GM19035 (cell line): Measurements from ENCODE around the gene ARHGAP10.
"Not testable (repeated sequence)": the region's sequence is repeated elsewhere in the genome, so short reads cannot be mapped to it uniquely, and the experiment has no call there.

Experiments
- ATAC-seq: cut with Tn5 transposase; IDR thresholded peaks from one replicate; pipeline ENCODE4 v1.9.1; 2021; ENCODE audit not compliant: unreplicated experiment

Gene ARHGAP10

DNA sequence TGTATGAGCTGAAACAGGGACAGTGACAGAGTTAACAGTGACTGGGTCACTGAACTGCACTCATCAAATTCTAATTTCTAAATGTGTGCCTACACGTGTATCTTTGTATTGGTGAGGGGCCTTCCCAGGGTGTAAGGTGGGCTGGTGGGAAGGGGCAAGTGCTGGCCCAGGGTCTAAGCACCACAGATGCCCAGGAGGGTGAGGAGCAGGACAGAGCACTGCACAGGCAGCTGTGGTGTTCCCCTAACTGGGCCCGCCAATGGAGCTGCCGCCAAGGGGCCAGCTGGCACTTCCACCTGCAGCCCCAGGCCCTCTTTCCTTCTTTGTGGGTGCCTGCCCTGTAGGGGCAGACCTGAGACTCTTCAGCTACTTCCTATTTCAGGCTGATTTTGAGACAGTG, 349.9 kb downstream of the ARHGAP10 start:
- ATAC-seq: no peak

DNA sequence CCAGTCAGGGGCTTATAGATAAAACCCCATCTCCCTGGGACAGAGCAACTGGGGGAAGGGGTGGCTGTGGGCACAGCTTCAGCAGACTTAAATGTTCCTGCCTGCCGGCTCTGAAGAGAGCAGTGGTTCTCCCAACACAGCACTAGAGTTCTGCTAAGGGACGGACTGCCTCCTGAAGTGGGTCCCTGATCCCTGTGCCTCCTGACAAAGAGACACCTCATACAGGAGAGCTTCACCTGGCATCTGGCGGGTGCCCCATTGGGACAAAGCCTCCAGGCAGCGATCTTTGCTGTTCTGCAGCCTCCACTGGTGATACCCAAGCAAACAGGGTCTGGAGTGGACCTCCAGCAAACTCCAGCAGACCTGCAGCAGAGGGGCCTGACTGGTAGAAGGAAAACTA, 351.2 kb downstream of the ARHGAP10 start:
- ATAC-seq: not testable (repeated sequence)

DNA sequence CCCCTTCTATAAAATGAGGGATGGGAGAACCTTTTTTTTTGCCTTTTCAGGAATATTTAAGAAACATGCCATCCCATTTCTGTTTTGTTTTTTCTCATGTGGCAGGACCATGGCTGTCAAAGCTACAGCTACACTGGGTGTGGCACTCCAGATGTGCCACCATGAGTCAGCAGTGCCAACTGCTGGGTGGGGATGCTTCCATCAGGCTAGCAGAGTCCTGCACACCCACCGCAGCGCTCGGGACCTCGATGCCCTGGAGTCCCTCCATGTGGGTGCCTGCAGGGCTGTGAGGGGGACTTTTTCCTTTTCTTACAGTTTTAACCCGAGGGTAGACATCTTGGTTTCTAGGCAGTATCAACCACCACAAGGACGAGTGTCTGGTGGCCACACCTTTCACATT, 357.7 kb downstream of the ARHGAP10 start:
- no peak for ATAC-seq

DNA sequence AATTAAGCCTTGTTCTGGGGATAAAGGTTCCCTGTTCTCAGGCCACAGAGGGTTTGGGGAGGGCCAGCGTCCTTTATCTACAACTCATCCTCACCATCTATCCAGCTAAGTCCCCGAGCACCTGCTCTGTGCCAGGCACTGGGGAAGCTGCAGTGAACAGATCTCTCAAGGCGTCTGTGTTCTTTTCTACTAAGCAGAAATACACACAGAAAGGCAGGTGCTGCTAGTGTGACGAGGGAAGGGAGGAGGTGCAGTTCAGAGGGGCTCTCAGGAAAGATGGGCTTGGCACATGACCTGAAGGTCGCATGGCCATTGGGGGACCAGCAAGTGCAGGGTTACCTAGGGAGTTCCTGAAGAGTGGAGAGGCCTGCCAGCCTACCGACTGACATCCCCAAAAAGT, 358.1 kb downstream of the ARHGAP10 start:
- ATAC-seq: no peak

DNA sequence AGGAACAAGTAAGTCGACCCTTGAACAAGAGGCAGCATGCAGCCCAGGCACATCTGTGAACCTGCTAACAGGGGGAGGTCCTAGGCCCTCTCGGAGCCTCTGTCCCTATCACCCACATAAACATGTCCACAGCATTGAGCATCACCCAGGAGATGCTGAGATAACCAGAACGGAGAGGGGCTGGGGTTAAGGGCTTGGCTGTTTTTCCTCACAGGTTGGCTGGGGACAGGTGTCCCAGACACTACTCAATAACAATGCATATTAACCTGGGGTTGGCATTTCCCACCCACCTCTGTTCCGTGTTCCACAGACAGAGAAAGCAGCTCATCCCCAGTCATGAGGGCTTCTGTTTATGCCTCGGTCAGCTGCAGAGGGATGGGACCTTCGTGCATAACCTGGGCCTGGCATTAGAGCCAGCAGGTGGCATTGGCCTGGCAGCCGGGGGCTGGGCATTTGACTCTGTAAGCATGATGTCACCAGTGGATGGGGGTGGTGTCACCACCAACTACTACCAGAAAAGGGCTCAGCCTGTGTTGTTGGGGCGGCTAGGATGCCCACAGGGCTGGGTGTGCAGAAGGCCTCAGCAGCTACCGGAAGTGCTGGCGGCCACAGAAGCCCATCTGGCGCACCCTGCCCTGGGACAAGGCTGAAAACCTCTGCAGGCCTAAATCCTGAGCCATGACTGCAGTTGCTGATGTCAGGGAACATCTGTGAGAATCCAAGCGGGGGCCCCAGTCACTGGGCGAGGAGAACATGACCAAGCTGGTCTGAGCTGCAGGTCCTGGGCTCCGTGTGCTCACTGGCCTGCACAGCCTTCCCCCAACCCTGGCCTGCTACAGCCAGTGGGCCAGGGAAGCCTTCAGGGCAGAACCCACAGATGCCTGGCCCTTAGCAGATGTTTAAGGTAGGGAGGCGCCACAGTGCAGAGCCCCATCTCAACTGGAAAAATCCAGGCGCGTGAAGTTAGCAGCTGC, 358.9 kb downstream of the ARHGAP10 start:
- ATAC-seq: no peak

DNA sequence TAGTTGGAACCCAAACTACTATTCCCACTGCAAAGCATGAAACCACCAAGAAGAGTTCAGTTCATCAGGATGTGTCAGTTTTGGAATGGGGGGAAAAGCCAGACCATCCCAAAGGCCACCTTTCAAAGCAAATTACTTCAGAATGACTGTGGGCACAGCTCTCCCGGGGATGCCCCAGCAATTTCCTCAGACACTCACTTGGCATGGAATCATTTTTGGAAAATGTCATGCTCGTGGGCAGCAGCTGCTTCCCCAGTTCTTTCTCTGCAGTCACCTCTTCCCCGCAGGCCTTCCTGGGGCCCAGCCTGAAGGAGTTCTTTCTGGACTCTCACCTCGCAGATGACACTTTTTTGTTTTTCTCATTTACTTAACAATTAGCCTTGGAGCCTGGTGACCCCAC, 360.0 kb downstream of the ARHGAP10 start:
- ATAC-seq: no peak

DNA sequence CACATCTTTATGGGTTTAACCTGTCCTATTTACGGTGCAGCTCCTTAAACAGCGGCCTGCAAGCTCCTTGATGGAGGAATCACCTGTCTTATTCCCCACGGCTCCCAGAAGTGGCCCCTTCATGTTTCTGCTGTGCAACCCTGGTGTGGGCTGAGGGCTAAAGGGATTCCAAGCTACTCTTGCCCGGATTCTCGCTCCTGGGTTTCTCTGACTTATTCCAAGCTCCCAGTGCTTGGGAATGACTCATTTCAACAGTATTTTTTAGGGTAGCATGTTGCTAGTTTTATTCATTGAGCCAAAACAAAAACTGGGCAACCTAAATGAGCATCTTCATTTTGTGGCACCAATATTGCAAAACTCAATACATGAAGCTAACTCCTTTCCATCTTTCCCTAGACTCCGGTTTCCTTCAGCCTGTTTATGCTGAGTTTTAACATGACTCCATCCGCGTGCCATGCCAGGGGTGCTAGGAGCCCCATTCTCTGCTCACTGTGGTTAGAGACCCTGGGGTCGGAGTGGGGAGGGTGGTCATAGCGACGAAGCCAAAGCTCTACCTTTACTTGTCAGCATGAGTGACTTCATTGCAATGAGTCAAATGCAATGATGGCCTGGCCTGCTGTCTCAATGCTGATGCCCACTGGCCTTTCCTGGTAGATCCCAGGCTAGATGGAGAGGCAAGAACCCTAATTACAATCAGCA, 360.6 kb downstream of the ARHGAP10 start:
- ATAC-seq: no peak

DNA sequence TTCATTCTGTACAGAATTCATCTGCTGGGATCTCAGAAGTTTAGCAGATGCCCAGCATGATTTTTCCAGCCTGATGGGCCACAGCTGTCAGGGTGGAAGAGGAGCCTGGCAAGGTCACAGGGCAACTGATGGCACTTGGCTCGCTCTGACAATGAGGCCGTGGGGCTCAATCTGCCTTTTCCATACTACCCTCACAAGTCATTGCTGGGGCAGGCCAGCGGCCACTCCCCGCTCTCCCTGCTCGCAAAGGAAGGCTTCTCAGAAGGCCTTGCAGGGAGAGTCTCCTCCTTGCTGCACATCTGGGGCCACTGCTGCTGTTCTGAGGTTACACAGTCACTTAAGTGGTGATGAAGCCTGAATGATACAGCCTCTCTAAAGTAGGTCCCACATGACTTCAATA, 361.2 kb downstream of the ARHGAP10 start:
- no peak for ATAC-seq

DNA sequence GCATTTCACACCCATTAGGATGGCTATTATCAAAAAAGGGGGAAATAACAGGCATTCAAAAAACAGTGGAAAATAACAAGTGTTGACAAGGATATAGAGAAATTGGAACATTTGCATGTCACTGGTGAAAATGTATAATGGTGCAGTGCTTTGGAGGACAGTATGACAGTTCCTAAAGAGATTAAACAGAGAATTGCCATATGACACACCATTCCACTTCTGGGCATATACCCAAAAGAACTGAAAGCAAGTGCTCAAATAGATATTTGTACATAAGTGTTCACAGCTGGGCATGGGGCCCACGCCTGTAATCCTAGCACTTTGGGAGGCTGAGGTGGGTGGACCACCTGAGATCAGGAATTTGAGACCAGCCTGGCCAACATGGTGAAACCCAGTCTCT, 362.3 kb downstream of the ARHGAP10 start:
- ATAC-seq: no peak

DNA sequence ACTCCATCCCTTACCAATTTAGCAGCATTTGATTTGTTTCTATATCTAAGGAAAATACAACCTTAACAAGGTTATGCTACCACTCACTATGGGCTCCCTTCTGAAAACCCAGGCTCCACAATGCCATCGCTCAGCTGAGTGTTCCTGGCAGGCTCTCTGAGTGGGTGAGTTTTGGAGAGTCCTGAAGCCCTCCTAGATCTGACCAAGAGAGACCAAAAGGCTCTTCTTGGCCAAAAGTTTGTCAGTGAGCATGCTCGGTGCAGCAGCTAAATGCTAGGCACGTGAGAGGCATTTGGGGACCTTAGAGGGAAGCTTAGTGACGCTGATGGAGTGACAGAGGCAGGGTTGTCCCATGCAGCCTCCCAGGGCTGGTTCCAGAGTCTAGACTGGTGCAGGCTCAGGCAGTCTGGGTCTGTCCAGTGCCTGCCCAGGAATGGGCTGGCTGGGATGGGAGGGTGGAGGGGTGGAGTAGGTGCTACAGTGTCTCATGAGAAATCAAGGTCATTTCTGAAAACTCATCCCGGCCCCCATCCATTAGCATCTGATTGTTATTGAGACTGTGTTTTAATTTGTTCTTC, 363.5 kb downstream of the ARHGAP10 start:
- ATAC-seq: no peak

DNA sequence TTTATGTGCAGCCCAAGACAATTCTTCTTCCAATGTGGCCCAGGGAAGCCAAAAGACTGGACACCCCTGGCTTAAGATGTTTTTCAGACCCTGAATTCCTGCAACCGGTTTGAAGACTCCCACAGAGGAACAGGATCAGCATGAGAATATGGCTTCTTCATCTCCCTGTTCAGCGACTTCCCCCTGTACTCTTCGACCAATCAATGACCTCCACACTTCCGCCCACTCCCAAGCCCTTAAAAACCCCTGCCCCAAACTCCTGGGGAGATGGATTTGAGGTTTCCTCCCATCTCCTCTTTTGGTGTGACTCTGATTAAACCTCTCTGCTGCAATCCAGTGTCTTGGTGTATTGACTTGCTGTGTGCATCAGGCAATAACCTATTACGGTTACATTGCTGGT, 365.9 kb downstream of the ARHGAP10 start:
- ATAC-seq: no peak

DNA sequence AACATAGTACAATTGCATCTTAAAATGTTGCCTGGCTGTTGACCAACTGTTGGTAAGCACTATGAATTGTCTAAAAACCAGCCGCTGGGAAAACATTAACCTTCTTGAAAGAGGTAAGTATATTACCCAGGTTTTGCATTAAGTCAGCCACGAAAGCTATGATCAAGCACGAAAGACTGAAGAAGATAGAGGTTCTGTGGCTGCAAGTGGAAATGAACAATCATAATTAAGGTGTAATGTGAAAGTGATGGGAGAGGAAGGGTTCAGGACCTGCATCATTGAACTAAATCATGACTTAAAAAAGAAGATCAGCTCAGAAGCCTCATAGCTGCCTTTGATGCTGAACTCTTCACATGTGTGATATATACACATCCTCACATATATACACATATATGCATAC, 369.3 kb downstream of the ARHGAP10 start:
- no peak for ATAC-seq

DNA sequence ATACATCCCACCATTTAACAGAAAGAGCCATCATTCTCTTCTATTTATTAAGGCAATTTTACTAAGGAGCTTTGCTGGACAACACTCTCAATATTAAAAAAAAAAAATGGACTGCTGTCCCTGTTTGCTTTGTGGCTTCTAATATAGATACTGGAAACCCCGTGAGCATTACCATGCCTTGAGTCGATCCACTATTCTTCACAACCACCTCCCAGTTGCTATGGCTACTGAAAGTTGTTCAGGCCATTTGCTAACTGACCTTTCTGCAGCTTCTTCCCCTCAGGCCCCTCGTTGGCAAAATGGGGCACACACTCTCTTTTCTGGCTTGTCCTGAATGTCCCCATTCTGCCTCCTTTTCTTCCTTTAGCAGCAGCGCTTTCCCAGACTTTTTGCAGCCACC, 369.9 kb downstream of the ARHGAP10 start:
- ATAC-seq: no peak

DNA sequence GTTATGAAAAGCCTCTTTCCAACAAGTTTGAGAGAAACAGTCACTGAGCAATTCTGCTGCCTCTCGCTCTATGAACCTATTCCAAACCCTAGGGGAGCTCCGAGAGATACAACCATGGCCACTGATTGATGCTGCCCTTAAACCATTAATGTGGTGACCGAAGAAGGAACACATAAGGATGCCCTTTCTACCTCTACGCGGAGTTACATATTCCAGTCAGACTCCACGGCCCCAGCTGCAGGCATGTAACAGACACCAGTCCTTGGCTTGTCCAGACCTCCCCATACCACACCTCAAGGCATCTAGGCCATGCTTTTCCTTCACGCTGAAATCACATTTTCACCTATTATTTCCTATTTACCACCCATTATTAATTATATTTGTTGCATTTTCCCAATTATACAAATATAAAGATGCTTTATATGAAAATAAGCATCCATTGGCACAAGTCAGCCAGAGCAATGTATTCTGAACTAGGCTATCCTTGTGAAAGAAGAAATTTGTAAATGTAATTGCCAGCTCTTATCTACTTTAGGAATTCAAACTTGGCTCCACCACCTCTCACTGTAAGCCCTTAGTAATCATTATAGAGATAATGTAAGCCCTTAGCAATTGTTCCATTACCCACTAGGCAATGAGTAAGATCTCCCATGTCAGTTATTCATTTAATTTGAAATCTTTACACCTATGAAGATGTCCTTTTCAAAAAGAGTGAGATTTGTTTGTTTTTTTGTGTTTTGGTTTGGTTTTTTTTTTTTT, 371.9 kb downstream of the ARHGAP10 start:
- no peak for ATAC-seq

DNA sequence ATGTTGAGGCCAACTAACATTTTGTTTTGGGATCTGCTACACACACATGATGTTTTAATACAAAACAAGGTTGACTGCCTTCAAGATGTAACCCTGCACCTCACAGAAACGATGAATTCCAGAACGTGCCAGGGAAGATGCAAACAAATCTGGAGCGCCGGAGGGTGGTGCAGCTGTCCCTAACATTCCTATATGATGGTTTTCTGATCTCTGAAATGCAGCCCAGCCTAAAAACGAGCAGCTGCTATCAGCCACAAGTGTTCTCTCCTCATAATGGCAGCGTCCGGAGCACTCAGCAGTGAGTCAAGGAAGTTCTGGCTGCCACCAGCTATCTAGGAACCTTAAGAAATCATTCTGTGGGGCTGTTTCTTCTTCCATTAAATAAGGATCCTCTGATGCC, 376.9 kb downstream of the ARHGAP10 start:
- no peak for ATAC-seq

DNA sequence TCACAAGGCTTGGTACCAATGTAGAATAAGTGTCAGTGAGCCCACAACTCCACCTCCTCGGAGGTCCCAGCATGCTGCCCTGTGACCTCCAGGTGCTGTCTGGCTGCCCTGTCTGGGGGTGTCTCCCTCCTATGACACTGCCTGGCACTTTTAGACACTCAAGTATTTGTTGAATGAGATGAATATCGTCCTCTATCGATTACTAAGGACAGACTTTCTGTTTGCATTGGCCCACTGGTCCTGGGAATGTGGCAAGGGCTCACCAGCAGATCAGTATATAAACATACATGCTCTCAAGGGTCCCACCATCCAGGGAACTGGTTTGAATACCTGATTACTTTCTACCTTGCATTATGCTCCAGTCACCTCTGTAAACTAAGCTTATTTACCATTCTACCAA, 377.3 kb downstream of the ARHGAP10 start:
- ATAC-seq: no peak

DNA sequence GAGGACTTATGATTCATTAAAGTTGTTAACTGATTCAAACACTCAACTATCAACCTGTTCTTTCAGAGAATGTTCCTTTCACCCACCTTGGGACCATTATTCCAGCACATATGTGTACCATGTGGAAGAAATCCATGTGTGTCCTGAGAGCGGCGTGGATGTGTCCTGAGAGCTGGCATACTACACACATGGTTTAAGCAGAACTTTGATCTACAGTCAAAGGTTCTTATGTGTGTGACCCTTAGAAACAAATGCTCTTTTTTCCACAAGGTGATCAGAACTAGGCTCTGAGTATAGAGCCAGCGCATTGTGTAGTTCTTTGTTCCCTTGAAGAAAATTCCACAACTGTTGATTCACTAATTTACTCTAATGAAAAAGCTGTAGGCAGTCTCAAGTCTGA, 378.3 kb downstream of the ARHGAP10 start:
- ATAC-seq: no peak

DNA sequence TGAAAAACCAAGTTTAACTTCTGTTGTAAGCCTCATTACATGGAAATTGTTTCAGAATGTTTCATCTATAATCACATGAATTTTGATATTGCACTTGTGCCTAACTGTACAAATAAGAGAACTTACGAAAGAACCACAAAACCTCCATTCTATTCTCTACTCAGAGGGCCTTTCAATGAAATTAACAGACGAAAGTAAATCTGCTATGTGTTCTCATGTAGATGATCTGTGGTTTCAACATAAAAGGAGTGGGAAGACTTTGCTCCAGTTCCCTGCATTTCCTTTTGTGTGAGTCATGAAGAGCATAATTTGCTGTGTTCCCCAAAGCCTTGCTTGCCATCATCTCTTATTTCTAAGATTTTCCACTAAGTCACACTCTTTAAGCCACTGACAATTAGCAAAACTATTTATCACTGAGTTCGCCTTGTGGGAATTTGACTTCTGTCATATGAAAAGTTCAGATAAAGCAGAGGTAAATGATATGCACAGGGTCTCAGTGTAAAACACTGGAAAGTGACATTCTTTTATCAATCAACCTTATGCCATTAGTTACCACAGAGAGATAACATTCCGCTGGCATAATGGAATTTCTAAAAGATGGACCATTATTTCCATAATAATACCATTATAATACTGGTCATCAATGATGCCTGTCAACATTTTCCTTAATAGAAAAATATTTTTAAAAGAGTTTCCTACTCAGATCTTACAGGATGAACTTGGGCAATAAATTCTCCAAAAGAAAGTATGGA, 380.5 kb downstream of the ARHGAP10 start:
- no peak for ATAC-seq

DNA sequence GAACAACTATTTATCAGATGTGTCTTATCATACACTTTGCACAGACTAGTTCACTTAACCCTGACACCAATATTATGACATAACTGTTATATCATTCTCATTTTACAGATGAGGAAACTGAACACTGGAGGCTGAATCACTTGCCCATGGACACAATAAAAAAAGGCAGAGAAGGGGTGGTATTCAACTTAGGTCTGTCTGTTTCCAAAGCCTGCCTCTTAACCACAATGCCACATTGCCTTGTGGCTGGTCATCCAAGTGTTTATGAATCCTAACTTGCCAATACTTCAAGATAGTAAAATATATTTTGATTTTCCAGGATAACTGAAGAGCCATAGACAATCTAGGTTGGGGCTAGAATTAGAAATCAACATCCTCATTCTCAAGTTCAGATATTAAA, 382.5 kb downstream of the ARHGAP10 start:
- no peak for ATAC-seq

DNA sequence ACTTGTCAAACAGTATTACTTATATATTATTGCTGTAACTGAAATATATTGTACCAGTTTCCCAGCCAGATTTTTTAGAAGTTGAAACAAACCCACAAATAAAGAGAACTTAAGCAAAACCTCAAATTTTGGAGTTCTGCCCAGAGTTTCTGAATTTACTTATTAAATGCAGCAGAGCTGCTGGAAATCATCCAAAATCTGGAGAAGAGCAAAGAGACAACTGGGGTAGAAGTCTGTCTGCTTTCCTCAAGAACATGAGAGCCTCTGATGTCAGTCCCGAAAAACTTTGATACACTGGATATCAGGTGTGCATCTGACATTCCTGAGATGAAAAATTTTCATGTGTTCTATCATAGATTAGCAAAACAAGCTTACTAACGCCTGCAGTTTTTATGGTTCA, 384.4 kb downstream of the ARHGAP10 start:
- no peak for ATAC-seq

DNA sequence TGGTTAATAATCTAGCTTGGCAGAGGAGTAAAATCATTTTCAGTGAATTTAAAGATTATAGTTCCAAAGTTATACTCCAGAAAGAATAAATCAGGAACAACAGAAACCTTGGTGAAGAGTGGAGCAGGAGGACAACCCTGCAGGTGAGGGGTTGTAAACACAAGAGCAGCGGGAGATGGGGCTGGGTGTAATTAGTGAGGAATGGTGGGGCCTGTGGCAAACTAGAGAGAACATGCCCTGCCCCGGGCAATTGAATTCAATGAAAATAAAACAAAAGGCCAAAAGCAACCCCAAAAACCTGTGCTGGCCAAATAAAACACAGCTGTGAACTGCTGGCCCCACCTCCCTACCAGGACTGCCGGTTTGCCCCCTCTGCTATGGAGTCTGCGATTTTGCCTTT, 385.1 kb downstream of the ARHGAP10 start:
- ATAC-seq: no peak
